BLaER1 (cell line): ENCODE measurements around the gene MLLT3.

Experiments used
- H3K27ac ChIP-seq: shearing (Covaris generic); formaldehyde crosslinking; 2 replicates; pipeline ENCODE4 v1.8.1; 2022
- H3K27me3 ChIP-seq: shearing (Covaris generic); formaldehyde crosslinking; 2 replicates; pipeline ENCODE4 v1.8.1; 2022
- H3K36me3 ChIP-seq: shearing (Covaris generic); formaldehyde crosslinking; 2 replicates; pipeline ENCODE4 v1.8.1; 2022
- H3K4me1 ChIP-seq: shearing (Covaris generic); formaldehyde crosslinking; 2 replicates; pipeline ENCODE4 v1.8.1; 2022
- H3K4me2 ChIP-seq: shearing (Covaris generic); formaldehyde crosslinking; 2 replicates; pipeline ENCODE4 v1.8.1; 2022
- H3K4me3 ChIP-seq: shearing (Covaris generic); formaldehyde crosslinking; 2 replicates; pipeline ENCODE4 v1.8.1; 2022
- H3K9ac ChIP-seq: shearing (Covaris generic); formaldehyde crosslinking; 2 replicates; pipeline ENCODE4 v1.8.1; 2022
- H3K9me3 ChIP-seq: shearing (Covaris generic); formaldehyde crosslinking; 2 replicates; pipeline ENCODE4 v1.8.1; 2022
- H4K20me1 ChIP-seq: shearing (Covaris generic); formaldehyde crosslinking; 2 replicates; pipeline ENCODE4 v1.8.1; 2022
- Cebpa-rat ChIP-seq: shearing (Covaris generic); IDR thresholded peaks from 2 replicates; pipeline ENCODE4 v1.8.1; 2022

Gene MLLT3

DNA sequence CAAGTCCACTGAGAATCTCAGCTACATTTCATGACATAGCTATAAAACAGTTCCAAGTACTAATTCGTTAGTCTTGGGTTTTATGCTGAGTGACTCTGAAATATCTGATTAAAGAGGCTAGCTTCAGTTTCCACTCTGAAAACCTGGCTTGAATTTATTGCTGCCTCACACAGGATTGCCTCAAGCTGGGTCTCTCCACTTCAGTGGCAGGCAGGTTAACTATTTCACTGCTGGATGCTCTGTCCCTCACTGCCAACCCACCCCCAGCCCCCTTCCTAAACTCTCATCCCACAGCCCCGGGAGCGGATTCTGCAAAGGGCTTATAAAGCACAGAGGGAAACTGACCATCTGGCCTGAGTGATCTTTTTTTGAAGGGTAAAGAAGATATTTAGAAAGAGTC, 318.3 kb downstream of the MLLT3 start:
- Histone ChIP-seq H3K4me3 (no peak overlapping the region), H3K4me1 (no peaks in the 10 kb centered on the region), H3K27me3 (no peaks in the 10 kb centered on the region), H3K36me3 (no peaks in the 10 kb centered on the region), H3K27ac (no peak overlapping the region), H3K9ac (no peak overlapping the region), H3K4me2 (no peak overlapping the region), H4K20me1 (no peaks in the 10 kb centered on the region), H3K9me3 (no peaks in the 10 kb centered on the region)
- TF ChIP-seq Cebpa-rat, result no peak

DNA sequence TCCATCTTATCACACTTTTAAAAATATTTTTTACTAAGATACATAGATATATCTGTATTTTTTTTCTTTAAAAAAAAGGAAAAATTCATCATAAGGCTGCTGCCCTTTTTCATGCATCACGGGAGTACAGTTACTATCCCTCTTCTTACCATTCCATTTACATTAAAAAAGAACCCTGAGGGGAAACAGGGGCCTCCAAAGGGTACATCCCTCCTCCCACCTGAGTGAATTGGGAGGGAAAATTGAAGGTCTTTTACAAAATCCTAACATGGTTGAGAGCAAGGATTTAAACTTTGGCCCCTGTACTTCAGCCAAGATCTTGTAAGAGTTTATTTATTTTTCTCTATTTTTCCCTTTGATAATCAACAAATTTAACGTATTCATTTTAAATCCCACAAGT, 319.2 kb downstream of the MLLT3 start:
- Histone ChIP-seq H4K20me1 (no peaks in the 10 kb centered on the region), H3K9ac (no peak overlapping the region), H3K4me2 (no peak overlapping the region), H3K4me3 (no peak overlapping the region), H3K27me3 (no peaks in the 10 kb centered on the region), H3K36me3 (no peaks in the 10 kb centered on the region), H3K27ac (no peak overlapping the region), H3K4me1 (no peaks in the 10 kb centered on the region), H3K9me3 (no peaks in the 10 kb centered on the region)
- TF ChIP-seq Cebpa-rat, result no peak

DNA sequence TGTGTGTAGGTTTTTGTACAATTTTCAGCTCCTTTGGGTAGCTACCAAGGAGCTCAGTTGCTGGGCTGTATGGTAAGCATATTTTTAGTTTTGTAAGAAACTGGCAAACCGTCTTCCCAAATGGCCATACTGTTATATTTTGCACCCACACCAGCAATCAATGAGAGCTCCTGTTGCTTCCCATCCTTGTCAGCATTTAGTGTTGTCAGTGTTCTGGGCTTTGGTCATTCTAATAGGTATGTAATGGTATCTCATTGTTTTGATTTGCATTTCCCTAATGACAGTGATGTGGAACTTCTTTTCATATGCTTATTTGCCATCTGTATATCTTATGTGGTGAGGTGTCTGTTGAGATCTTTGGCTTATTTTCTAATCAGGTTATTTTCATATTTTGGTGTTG, 320.1 kb downstream of the MLLT3 start:
- H3K36me3 ChIP-seq, result no peaks in the 10 kb centered on the region
- H3K4me2 ChIP-seq, result no peak overlapping the region
- H3K9me3 ChIP-seq, result no peaks in the 10 kb centered on the region
- H3K9ac ChIP-seq, result no peak overlapping the region
- no peaks in the 10 kb centered on the region for H3K27me3 ChIP-seq
- no peaks in the 10 kb centered on the region for H4K20me1 ChIP-seq
- H3K4me3 ChIP-seq, result no peak overlapping the region
- no peak overlapping the region for H3K27ac ChIP-seq
- H3K4me1 ChIP-seq, result peaks cover 2% of the 10 kb centered on the region; the same call in 1 of the 2 replicates
- TF ChIP-seq Cebpa-rat, result no peak

DNA sequence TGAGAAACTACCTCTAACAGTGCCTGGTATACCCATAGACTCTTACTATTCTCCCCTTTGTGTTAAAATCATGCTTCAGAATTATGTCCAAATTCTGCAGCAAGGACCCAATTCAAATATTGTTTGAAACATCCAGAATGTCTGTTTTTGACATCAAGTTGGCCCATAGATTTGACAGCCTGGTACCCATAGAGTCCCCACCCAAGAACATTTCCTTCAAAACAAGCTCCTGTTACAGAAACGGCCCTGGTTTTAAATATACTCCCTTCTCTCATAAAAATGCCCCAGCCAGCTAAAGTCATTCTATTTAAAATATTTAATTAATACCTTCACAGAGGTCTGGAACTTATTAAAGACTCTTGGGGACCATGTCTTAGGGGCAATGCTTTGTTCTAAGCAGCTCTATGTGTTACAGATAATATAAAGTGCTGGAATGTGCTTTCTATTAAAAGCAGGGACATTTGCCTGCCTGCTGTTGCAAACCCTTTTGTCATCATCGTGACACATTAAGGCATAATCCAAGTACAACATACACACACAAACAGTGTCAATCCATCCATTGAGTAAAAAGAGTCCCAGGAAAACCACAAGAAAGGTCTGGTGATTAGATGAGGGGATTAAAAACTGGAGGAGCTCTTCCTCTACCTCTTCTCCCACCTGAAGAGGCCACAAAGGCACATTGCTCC, 321.7 kb downstream of the MLLT3 start:
- Histone ChIP-seq H3K27ac (no peak overlapping the region), H3K9ac (no peak overlapping the region), H3K27me3 (no peaks in the 10 kb centered on the region), H3K4me1 (peaks cover 12% of the 10 kb centered on the region; the same call in 1 of the 2 replicates), H4K20me1 (no peaks in the 10 kb centered on the region), H3K4me3 (no peak overlapping the region), H3K4me2 (no peak overlapping the region), H3K36me3 (no peaks in the 10 kb centered on the region), H3K9me3 (no peaks in the 10 kb centered on the region)
- no peak for TF ChIP-seq Cebpa-rat

DNA sequence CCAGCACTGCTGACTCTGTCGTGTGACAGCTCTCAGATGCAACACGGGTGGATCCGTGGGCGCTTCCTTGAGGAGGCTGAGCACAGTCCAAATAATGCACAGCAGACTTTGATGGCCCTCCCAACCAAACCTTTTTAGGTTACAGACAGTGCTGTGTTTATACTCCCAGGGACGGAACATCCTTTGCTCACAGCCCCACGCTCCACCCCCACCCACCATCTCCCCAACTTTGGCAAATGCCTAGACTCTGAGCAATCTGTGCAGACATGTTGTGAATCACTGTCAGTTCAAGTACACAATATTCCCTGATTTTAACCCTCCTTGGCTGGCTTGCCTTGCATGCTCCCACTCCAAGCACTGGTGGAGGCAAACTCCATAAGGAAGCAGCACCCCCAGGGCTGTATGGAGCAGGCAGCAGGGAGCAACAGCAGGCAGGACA, 324.6 kb downstream of the MLLT3 start:
- H3K4me2 ChIP-seq, result no peak overlapping the region

DNA sequence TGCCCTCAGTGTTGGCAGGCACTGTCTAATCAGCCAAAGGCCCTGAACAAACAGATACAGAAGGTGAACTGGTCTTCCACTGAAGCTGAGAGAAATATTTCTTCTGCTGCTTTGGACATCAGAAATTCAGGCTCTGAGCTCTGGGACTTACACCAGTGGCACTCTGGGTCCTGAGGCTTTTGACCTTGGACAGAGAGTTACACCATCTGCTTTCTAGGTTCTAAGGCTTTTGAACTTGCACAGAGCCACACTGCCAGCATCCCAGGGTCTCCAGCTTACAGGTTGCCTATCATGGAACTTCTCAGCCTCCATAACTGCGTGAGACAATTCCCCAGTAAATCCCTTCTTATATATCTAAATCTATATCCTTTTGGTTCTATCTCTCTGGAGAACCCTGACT, 326.7 kb downstream of the MLLT3 start:
- no peaks in the 10 kb centered on the region for H3K9me3 ChIP-seq
- H3K27me3 ChIP-seq, result no peaks in the 10 kb centered on the region
- H3K27ac ChIP-seq, result no peak overlapping the region
- no peak for TF ChIP-seq Cebpa-rat
- H3K9ac ChIP-seq, result no peak overlapping the region
- H4K20me1 ChIP-seq, result no peaks in the 10 kb centered on the region
- H3K4me2 ChIP-seq, result no peak overlapping the region
- no peak overlapping the region for H3K4me3 ChIP-seq
- peaks cover 12% of the 10 kb centered on the region; the same call in 1 of the 2 replicates for H3K4me1 ChIP-seq
- H3K36me3 ChIP-seq, result no peaks in the 10 kb centered on the region

More for the DNA sequence above, 324.6 kb downstream of the MLLT3 start:
- TF ChIP-seq Cebpa-rat, result no peak
- no peaks in the 10 kb centered on the region for H3K9me3 ChIP-seq
- peaks cover 12% of the 10 kb centered on the region; the same call in 1 of the 2 replicates for H3K4me1 ChIP-seq
- H3K36me3 ChIP-seq, result no peaks in the 10 kb centered on the region
- no peak overlapping the region for H3K27ac ChIP-seq
- no peaks in the 10 kb centered on the region for H3K27me3 ChIP-seq
- no peak overlapping the region for H3K9ac ChIP-seq
- no peaks in the 10 kb centered on the region for H4K20me1 ChIP-seq
- no peak overlapping the region for H3K4me3 ChIP-seq

DNA sequence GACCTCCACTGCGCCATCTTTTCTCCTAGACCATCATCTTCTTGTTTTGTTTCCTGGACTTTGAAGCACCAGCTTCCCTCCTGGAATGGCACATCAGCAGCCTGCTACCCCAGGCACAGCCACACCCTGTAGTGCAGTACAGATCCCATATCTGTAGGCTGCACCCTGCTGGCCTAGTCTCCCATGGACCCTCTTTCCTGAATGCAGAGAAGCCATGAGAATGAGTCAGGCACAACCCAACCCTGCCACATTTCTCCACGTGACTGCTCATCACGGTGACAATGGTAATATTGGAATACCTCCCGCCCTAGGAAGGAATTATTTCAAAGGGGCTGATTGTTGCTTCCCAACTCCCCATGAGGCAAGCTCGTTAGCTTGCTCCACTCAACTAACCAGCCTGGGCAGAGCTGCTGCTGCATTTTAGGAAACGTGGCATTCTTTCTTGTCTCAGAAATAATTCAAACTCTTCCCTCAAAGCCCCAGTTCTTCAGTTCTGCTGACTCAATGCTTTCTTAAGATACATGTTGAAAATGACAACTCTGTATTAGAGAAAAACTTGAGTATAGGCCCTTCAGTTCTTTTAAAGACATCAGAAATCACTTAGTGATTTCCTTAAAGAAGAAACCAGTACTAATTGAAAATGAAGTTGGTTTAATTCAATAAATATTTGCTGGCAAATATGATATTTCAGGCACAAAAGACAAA, 328.1 kb downstream of the MLLT3 start:
- no peaks in the 10 kb centered on the region for H3K36me3 ChIP-seq
- no peaks in the 10 kb centered on the region for H3K27me3 ChIP-seq
- no peak overlapping the region for H3K4me3 ChIP-seq
- TF ChIP-seq Cebpa-rat, result no peak
- H4K20me1 ChIP-seq, result no peaks in the 10 kb centered on the region
- no peaks in the 10 kb centered on the region for H3K9me3 ChIP-seq
- peaks cover 12% of the 10 kb centered on the region; the same call in 1 of the 2 replicates for H3K4me1 ChIP-seq
- H3K4me2 ChIP-seq, result no peak overlapping the region
- no peak overlapping the region for H3K27ac ChIP-seq
- no peak overlapping the region for H3K9ac ChIP-seq

DNA sequence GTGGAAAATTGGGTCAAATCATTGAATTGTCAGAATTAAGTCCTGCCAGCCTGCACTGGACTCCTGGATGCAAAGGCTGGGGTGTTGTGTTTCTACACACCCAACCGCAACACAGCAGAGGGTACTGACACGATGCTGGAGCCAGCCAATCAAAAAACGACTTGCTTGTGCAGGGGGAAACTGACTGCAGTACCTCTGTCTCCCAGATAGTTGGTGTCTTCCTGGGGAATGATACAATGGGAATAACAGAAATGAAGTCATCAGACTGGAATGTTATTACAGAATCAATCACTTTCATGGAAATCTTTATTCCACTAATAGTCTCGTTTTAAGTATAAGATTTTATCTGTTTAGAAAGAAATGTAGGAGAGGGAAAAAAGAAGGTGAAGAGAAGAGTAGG, 330.3 kb downstream of the MLLT3 start:
- Histone ChIP-seq H3K27ac (no peak overlapping the region), H3K9me3 (0 out of 2 replicates have a peak, but pooled peaks cover 3% of the 10 kb centered on the region), H3K9ac (no peak overlapping the region), H3K4me2 (no peak overlapping the region), H4K20me1 (no peaks in the 10 kb centered on the region), H3K27me3 (no peaks in the 10 kb centered on the region), H3K36me3 (no peaks in the 10 kb centered on the region), H3K4me1 (peaks cover 8% of the 10 kb centered on the region; the same call in 1 of the 2 replicates), H3K4me3 (no peak overlapping the region)
- no peak for TF ChIP-seq Cebpa-rat
